Endothelial cell of umbilical vein (primary cell): ENCODE results near the gene MAN2A1.

Experiments used
- CTCF ChIP-seq, 2 donors: IDR thresholded peaks; 1 replicate in 1 of 2; 2 replicates in 1 of 2; pipeline ENCODE4 v1.5.1; 2011; ENCODE audit warnings: low read length in 2 of 2, mild to moderate bottlenecking in 2 of 2, moderate library complexity in 2 of 2, control low read depth in 1 of 2, inconsistent platforms in 1 of 2, low read depth in 1 of 2; ENCODE audit not compliant: insufficient read depth in 1 of 2; ENCODE audit errors: extremely low read depth in 1 of 2
- POLR2A ChIP-seq: IDR thresholded peaks from 2 replicates; pipeline ENCODE4 v1.6.1; 2012; ENCODE audit warnings: low read depth, mild to moderate bottlenecking, control low read depth, low read length
- POLR2AphosphoS5 ChIP-seq: IDR thresholded peaks from 2 replicates; pipeline ENCODE4 v1.6.1; 2012; ENCODE audit warnings: low read depth, mild to moderate bottlenecking, control low read depth, low read length, moderate library complexity; ENCODE audit not compliant: insufficient read depth

DNA sequence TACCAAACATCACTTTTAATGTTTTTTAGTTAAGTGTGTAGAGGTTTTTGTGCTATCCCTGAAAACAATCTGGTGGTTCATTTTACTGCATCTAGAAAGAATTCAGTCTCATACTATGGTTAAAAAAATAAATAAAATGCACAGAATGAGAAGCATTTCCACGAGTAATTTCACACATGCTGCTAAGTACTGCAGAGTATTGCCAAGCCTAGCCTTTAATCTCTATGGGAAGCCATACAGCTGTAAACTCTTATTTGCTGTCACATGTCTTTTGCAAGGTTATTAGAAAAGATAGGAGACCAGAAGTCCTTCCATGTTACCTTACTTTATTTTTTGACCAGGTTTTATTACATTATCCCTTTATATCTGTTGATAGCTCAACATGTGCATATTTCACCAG is 37.6 kb upstream of the MAN2A1 start:
- no peak for TF ChIP-seq CTCF (IDR thresholded peaks at IDR 0.05; ENCODE audit: extremely low read depth in 1 of 2, insufficient read depth in 1 of 2, low read depth in 1 of 2, low read length in 2 of 2)
- no peak for TF ChIP-seq POLR2AphosphoS5
- TF ChIP-seq POLR2A, result no peak
